A673 (cell line): Measurements from ENCODE around the gene SCUBE3.

Experiments used
- EZH2 ChIP-seq: fragments of 200-600 bp; sonication (generic); IDR thresholded peaks from 2 replicates; pipeline ENCODE4 v1.6.1; 2017; ENCODE audit warnings: borderline replicate concordance, low read depth, mild to moderate bottlenecking, mixed read lengths, antibody characterized with exemption, low read length; ENCODE audit not compliant: poor library complexity, severe bottlenecking
- TF ChIP-seq, protein P1 (sequence below): fragments of 300-800, 200-600 bp; sonication (generic); conservative IDR thresholded peaks from 2 replicates; pipeline ENCODE4 v1.5.1; 2017; ENCODE audit warnings: low read depth, mild to moderate bottlenecking, antibody characterized with exemption, low read length, moderate library complexity, mixed read lengths

GRCh38 chr6:35282472-35282871 lies 68.7 kb downstream of the SCUBE3 start:
- TF ChIP-seq, protein P1, sequence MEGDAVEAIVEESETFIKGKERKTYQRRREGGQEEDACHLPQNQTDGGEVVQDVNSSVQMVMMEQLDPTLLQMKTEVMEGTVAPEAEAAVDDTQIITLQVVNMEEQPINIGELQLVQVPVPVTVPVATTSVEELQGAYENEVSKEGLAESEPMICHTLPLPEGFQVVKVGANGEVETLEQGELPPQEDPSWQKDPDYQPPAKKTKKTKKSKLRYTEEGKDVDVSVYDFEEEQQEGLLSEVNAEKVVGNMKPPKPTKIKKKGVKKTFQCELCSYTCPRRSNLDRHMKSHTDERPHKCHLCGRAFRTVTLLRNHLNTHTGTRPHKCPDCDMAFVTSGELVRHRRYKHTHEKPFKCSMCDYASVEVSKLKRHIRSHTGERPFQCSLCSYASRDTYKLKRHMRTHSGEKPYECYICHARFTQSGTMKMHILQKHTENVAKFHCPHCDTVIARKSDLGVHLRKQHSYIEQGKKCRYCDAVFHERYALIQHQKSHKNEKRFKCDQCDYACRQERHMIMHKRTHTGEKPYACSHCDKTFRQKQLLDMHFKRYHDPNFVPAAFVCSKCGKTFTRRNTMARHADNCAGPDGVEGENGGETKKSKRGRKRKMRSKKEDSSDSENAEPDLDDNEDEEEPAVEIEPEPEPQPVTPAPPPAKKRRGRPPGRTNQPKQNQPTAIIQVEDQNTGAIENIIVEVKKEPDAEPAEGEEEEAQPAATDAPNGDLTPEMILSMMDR: no peak
- TF ChIP-seq EZH2: no peak
